Stimulated activated CD4-positive, alpha-beta T cell treated with anti-CD3 and anti-CD28 coated beads, TNF-alpha, amount 100 ng/mL, for 1 hour (primary cell): ENCODE measurements around the gene DCC.

Experiments
- DNase-seq, 3 donors: peaks; one replicate each; pipeline ENCODE4 v3.0.0-alpha.2; 2020; ENCODE audit warnings: low read depth in 3 of 3, low spot score in 1 of 3

Gene DCC

GRCh38 chr18:52339891-52340371 is at the start of gene DCC:
DCC (plus strand) TSS chr18:52340197; CDS start chr18:52340788, 591 bp downstream.
- DNase-seq, result no peak

- DNase-seq, result no peak
These were observed 29.3 kb upstream of the DCC start for GRCh38 chr18:52310651-52311050.

DNA sequence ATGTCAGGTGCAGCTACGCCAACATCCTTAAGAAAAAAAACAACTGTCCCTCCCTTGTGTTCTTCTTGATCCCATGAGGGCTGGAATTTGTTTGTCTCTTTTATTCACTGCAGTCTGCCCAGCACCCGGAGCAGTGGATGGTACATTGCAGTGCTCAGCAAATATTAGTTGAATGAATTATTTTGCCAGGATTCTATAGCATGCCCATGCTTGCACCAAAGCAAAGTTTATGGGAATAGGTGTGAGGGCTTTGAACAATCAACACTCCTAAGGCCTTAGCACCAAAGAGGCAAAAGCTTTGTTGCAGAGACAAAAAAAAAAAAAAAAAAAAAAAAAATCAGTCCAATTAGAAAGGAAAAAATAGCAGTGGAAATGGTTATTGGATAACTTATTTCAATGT is 28.7 kb upstream of the DCC start:
- DNase-seq, result no peak

DNA sequence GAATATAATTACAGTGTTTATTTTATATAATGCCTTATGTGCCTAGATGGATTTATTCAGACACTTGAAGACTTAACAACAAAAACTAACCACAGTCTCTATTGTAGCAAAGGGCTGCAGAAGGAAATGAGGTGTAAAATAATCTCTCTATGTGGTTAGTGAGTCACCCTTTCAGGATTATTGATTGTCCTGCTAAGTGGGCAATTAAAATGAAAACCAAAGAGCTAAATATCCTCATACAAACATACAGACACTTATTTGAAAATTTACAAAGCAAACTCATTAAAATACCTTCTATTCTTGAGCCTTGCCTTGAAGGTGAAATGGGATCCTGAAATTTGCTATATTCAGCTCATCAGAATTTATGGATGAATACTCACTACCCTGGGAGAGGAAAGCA is 27.7 kb upstream of the DCC start:
- DNase-seq, result no peak

- DNase-seq, result no peak
These were observed 26.8 kb upstream of the DCC start for GRCh38 chr18:52313213-52313612.

- no peak for DNase-seq
These were observed 20.5 kb upstream of the DCC start for GRCh38 chr18:52319424-52319983.

DNA sequence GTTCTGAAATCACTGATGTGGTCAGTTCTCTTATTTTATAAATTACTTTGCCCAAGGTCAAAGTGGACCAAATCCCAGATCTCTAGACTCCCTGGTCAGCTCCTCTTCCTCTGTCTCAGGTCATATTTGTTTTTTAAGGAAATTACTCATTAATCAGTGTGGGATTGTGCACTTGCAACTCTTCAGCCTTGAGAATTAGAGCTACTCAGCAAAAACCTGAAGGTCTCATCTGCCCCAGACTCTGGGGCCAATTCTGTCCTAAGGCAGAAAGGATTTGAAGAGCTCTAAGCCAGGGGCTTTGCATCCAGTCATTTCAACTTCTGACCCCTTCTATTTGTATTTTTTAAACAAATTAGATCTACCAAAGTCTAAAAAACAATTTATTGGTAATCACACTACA is 17.7 kb upstream of the DCC start:
- no peak for DNase-seq

DNA sequence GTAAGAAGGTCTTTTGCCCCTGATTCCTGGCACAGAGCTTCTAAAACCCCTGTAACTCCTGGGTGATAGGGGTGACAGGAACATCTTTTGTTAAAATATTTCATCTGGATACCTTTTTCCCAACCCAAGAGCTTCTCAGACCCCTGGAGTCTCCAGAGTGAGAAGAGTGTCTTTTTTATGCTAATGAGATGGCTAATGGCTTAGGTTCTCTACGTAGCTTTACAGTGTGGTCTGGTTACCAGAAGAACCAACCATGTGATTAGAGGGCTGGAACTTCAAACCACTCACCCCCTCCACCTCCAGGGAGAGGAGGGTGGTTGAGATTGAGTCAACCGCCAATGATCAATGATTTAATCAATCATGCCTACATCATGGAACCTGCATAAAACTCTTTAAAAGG is 16.2 kb upstream of the DCC start:
- DNase-seq, result no peak

- no peak for DNase-seq
These were observed 14.0 kb upstream of the DCC start for GRCh38 chr18:52325997-52326396.

- no peak for DNase-seq
These were observed 6.1 kb upstream of the DCC start for GRCh38 chr18:52333860-52334259.

GRCh38 chr18:52334307-52334706 is 5.7 kb upstream of the DCC start:
- no peak for DNase-seq

DNA sequence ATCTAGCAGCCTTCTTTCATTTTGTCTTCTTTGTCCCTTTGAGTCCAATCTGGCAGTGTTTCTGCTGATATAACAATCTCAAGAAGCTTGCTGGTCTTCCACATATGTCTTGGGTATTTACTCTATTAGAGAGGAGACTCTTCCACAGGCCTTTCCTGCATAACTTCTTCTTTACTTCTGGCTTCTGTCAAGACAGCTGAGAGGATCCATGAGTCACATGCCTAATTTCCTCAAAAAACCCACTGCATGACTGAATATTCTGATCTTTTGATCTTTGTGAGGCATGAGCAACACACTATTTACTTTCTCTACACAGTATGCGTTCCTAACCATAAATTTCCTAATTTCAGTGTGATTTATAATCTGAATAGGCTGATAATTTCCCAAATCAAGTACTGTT is 5.1 kb upstream of the DCC start:
- no peak for DNase-seq

DNA sequence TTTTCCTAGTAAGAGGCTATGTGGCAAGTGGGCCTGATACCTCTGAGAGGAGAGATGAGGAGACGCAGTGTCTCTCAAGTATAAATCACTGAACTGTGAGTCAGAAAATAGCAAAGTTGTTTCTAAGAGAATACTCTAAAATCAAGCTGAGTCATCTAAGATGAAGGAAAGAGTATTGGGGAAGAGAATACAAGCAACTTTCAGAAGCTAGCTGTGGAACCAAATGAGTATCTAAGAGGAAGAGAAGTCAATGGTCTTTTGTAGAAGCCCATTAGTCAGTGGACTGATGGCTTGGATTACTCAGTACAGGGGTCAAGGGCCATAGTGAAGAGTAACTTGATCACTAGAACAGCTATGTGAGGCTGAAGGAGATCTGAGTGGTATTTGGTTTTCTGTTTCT is 2.7 kb upstream of the DCC start:
- DNase-seq, result no peak

DNA sequence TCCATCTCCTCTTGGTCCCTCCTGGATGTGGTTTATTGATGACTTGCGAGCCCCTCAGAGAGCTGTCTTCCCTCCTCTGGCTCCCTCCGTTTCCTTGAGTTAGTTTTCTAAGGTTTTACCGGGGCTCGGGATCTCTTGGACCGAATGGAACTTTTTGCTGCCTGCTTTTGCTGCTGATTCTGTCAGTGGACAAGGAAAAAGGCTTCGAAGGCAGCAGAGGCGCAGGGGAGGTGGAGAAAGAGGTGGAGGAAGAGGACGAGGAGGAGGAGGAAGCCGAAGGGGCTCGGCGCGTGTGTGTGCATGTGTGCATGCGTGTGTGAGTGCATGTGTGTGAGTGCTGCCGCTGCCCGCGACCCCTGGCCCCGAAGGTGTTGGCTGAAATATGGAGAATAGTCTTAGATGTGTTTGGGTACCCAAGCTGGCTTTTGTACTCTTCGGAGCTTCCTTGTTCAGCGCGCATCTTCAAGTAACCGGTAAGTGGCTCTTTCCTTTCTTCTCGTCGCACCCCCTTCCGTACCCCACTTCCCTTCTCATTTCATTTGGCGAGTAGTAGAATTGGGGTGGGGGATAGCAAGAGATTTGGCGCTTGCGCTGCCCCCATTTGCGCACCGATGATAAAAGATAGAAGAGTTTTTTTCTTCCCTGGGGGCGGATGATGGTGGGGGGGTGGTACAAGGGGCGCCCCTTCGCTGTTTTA is 557 bp downstream of the DCC start:
- DNase-seq, result no peak

DNA sequence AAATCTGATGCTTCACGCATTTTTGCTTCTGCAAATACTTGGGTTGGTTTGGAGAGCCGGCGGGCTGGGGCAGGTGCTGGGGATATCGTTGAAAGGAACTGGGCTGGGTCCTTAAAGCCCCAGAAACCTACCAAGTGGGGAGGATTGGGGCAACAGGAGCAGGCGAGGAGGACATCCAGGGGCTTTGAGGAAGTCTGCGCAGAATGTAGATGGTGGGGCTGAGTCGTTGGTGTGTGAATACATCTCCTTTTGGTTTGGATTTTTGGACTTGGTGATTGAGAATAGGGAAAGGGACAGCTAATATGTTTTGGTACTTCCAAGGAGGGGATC is 1.1 kb downstream of the DCC start:
- no peak for DNase-seq

GRCh38 chr18:52341608-52342381 is 1.8 kb downstream of the DCC start:
- DNase-seq, result no peak

DNA sequence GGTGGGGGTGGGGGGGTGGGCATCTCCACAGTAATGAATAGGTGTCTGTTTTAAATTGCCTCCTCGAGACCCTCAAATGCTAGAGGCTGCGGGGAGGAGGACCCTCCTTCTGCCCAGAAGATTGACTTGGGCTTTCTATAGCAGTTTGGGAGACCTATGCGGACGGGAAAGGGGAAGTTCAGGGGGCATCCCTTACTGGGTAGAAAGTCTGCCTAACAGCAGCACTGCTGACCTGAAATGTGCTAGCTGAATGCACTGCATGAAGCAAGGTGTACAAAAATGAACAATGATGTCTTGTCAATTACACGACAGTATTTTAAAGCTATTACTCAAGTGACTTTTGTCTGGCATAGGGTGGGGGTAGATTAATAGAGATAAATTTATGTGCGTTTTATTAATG is 2.5 kb downstream of the DCC start:
- DNase-seq, result no peak

GRCh38 chr18:52343138-52343537 is 3.1 kb downstream of the DCC start:
- DNase-seq, result no peak

DNA sequence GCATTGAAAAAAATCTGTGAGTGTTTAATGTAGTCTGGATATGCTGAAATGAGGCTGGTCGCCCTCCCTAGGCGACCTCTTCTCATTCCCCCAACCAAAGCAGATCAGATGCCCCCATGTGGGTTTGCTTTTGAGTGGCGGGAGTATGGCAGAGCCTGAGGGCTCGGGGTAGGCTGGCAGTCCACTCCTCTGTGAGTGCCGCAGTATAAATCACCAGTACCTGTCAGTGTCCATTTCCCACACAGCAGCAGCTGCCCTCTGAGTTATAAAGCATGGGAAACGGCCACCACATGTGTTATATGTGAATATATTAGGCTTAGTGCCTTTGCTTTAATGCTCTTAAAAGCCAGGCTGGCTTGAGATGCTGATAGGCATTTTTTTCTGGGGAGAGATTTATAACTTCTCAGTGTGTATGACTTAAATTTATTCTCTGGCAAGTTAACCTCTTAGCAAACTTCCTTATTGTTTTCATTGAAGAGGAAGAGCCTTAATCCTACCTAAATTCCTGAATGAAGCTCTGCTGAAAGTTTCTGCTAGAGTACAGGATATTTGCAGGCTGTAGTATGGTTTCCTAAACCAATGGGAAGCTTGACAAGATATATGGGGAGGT is 3.8 kb downstream of the DCC start:
- no peak for DNase-seq

GRCh38 chr18:52344881-52345280 is 4.9 kb downstream of the DCC start:
- no peak for DNase-seq

- DNase-seq, result no peak
These were observed 5.4 kb downstream of the DCC start for GRCh38 chr18:52345428-52345827.

GRCh38 chr18:52348209-52348608 is 8.2 kb downstream of the DCC start:
- no peak for DNase-seq
